SH-SY5Y (cell line): Measurements from ENCODE around the gene SRSF7.

Experiments used
- GATA2 ChIP-seq: IDR thresholded peaks from 2 replicates; pipeline ENCODE4 v1.6.1; 2011; ENCODE audit warnings: mild to moderate bottlenecking, low read depth, low read length
- GATA3 ChIP-seq: IDR thresholded peaks from 2 replicates; pipeline ENCODE4 v1.6.1; 2011; ENCODE audit warnings: low read depth, mild to moderate bottlenecking, low read length, moderate library complexity

- TF ChIP-seq GATA2 (no peak), GATA3 (no peak)
Observed at GRCh38 chr2:38734299-38735058, 16.7 kb downstream of the SRSF7 start.
